Frontal cortex (tissue), 4 donors: Measurements from ENCODE around the gene PDCD5. TPM values are rescaled to one million over a fixed set of nuclear protein-coding genes. Genes with fewer than 3 reads are reported as not detected.
"Not testable (repeated sequence)": the region's sequence is repeated elsewhere in the genome, so short reads cannot be mapped to it uniquely, and the experiment has no call there.

Experiments used
- DNase-seq, 2 donors: peaks; one replicate each; pipeline ENCODE4 v3.0.0; 2012; ENCODE audit warnings: low spot score in 2 of 2
- FAIRE-seq: peaks from 2 replicates; lab custom pipeline; 2012; peaks lifted over from hg19 to GRCh38; lab: Jason Lieb, UNC
- total RNA-seq: library from RNA; depleted of rRNA; stranded (reverse); fragments of >200 nt; gene quantifications from one replicate; pipeline ENCODE4 v1.2.3, GENCODE V29; 2014
- donor health status: control.
- donor health status: control.
- donor health status: control.

Gene PDCD5
- total RNA-seq, result 42.4 TPM

GRCh38 chr19:32580901-32581704 is at the start of gene PDCD5:
Gene PDCD5 (plus strand): TSS chr19:32581190. CDS start chr19:32581262, 72 bp downstream.
- FAIRE-seq (no peak), DNase-seq (peak; percentile 98)

GRCh38 chr19:32532233-32532632 is 48.8 kb upstream of the PDCD5 start:
- DNase-seq, result no peak
- FAIRE-seq, result no peak

GRCh38 chr19:32537580-32537979 is 43.4 kb upstream of the PDCD5 start:
- FAIRE-seq (no peak), DNase-seq (peak in 1 of 2 donors; percentile 11)

DNA sequence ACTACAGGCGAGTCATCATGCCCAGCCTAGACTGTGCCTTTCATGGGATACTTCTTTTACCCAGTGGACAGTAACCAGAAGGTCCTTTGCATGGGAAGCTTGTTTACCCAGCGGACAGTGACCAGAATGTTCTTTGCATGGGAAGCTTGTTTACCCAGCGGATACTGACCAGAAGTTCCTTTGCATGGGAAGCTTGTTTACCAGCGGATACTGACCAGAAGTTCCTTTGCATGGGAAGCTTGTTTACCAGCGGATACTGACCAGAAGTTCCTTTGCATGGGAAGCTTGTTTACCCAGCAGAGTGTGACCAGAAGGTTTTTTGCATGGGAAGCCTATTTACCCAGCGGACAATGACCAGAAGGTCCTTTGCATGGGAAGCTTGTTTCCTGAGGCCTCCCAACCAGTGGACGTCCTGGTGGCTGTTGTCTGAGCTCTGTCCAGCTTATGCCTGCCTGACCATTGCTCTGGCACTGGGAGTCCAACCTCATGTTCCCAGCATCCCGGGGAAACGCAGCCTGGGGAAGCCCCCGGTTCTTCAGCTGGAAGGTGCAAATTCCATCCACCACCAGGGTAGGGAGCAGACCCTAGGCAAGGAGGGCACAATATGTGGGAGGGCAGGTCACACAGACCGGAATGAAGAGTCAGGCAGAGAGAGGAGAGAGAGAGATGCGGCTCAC is 41.6 kb upstream of the PDCD5 start:
- FAIRE-seq, result no peak
- DNase-seq, result no peak

DNA sequence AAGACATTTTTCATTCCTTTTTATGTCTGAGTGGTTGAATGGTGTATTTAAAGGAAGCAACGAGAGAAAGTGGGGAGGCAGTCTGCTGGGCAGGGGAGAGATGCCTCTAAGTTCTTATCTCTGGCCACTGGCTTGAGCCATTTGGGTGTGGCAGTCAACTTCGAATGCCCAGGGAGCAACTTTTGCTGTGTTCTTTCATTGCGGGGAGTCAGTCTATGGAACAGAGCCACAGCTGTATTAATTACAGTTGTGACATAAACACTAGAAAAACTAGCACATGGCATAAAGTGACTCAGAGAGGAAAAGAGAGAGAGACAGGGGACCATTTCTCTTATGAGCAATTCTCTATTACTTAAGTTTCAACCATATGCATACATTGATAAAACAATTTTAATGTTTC is 40.4 kb upstream of the PDCD5 start:
- no peak for FAIRE-seq

DNA sequence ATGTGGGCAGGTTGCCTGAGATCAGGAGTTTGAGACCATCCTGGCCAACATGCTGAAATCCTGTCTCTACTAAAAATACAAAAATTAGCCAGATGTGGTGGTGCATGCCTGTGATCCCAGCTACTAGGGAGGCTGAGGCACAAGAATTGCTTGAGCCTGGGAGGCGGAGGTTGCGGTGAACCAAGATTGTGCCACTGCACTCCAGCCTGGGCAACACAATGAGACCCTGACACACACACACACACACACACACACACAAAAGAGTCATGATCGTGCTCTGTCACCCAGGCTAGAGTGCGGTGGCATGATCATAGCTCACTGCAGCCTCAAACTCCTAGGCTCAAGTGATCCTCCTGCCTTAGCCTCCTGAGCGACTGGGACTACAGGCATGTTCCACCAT is 39.6 kb upstream of the PDCD5 start:
- FAIRE-seq, result not testable (repeated sequence)

More for the DNA sequence above, 40.4 kb upstream of the PDCD5 start:
- no peak for DNase-seq

DNA sequence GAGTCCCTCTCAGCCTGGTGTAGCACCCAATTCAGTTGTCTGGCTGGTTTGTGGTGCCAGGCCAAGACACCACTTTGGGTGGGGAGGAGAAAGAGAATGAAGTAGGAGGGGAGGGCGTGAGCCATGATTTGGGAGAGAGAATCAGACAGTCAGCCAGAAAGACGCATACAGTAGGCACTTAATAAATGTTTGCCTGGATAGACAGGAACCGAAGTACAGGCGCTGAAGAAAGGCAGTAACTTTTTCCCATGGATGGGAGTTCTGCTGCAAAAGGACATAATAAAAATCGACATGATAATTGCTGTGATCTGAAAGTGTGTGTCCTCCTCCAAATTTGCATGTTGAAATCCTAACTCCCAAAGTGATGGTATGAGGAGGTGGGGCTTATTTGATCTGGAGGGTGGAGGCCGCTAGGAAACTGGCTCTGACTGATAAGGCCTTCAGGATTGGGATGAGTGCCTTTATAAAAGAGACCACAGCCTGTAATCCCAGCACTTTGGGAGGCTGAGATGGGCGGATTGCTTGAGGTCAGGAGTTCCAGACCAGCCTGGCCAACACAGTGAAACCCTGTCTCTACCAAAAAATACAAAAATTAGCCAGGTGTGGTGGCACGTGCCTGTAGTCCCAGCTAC is 38.4 kb upstream of the PDCD5 start:
- no peak for FAIRE-seq

More for the DNA sequence above, 39.6 kb upstream of the PDCD5 start:
- DNase-seq, result not testable (repeated sequence)

DNA sequence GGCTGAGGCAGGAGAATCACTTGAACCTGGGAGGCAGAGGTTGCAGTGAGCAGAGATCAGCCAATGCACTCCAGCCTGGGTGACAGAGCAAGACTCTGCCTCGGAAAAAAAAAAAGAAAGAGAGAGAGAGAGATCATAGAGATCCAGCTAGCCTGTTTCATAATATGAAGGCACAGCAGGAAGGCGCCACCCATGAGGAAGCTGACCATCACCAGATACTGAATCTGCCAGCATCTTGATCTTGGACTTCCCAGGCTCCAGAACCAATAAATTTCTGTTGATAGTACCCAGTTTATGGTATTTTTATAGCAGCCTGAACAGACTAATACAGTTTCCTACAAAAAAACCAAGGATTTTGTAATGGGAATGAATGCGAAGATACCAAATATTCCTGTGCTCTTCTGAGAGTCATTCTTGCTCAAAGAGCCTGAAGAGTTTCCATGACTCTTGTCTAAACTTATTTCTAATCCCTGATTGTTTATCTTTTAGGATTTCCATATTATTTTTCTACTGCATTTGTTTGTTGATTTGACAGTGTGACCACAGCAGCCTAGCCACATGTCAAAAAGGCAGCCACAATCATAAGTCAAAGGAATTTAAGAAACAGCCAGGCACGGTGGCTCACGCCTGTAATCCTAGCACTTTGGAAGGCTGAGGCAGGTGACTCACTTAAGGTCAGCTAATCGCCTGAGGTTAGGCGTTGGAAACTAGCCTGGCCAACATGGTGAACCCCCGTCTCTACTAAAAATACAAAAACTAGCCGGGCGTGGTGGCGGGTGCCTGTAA is 37.7 kb upstream of the PDCD5 start:
- FAIRE-seq, result no peak

More for the DNA sequence above, 38.4 kb upstream of the PDCD5 start:
- DNase-seq, result no peak

GRCh38 chr19:32544917-32545316 is 36.1 kb upstream of the PDCD5 start:
- DNase-seq, result no peak
- no peak for FAIRE-seq

More for the DNA sequence above, 37.7 kb upstream of the PDCD5 start:
- DNase-seq, result no peak

GRCh38 chr19:32550666-32551065 is 30.3 kb upstream of the PDCD5 start:
- DNase-seq, result no peak
- no peak for FAIRE-seq

DNA sequence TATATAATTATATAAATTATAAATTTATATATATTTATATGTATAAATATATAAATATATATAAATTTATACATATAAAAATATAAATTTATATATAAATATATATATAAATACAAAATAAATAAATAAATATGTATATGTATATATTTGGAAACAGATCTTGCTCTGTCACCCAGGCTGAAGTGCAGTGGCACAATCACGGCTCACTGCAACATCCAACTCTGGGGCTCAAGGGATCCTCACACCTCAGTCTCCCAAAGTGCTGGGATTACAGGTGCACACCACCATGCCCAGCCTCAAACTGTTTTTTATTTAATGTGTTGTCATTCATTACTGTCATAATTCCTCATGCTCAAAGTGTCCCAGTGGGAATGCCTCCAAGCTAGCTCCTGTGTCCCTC is 25.2 kb upstream of the PDCD5 start:
- DNase-seq (no peak), FAIRE-seq (no peak)

- FAIRE-seq (no peak), DNase-seq (no peak)
These were observed 22.3 kb upstream of the PDCD5 start for GRCh38 chr19:32558607-32559228.

DNA sequence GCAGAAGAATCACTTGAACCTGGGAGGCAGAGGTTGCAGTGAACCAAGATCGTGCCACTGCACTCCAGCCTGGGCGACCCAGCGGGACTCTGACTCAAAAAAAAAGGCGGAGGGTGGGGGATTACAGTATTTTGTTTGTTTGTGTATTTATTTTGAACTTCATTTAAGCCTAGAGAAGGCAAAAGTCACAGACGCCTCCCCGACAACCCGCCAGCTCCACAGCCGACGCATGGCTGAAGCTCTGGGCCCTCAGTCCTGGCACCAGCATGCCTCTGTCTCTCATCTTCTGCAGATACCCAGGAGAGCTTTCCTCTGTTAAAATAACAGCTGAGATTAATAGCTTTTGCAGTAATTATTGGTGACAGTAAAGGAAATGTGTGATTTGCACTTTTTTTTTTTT is 17.2 kb upstream of the PDCD5 start:
- DNase-seq, result no peak
- no peak for FAIRE-seq

GRCh38 chr19:32566246-32566830 is 14.7 kb upstream of the PDCD5 start:
- FAIRE-seq (no peak), DNase-seq (no peak)

DNA sequence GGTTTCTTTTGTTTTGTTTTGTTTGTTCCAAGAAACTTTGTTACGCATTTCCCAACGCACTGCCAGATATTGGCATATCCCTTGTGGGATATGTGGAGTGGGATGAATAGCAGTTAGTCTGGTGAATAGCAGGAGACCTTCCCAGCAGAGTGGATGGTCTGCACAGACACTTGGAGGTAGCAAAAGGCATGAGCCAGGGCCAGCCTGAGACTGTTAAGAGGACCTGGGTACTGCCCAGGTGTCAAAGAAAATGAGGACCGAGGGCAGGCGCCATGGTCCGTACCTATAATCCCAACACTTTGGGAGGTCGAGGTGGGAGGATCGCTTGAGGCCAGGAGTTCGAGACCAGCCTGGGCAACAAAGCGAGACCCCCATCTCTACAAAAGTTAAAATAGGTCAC is 13.5 kb upstream of the PDCD5 start:
- FAIRE-seq (no peak), DNase-seq (no peak)

DNA sequence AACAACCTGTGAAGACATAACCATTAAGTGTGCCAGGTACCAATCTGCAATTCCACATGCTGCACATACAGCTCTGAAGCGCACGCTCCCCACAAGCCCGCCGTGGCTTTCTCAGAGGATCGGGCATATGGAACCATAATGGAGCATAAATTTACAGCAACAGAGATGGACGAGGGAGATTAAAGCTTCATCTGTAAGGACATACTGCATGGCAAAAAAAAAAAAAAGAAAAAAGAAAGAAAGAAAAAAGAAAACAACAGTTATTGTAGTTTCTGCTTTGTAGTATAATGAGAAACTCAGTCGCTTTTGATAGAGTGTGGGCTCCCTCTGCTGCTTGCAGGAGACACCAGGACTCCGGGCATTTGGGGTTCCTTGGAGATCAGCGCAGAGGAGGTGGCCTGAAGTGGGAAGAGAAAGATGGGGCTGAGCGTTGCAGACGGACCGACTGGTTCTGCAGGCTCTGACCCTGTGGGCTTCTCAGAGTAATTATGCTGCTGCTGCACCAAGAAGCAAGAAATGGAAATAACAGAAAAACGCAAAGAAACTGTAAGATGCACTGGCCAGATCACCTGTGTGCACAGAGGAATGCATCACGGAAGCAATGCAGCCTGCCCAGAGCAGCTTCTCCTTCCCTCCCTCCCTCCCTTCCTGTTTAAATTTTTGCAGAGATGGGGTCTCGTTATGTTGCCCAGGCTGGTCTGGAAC is 10.8 kb upstream of the PDCD5 start:
- DNase-seq (peak; percentile 54 to 58), FAIRE-seq (no peak)

- DNase-seq, FAIRE-seq: not testable (repeated sequence)
These were observed 9.4 kb upstream of the PDCD5 start for GRCh38 chr19:32571471-32572075.
